Left forelimb (tissue), 1 donor: Measurements from ENCODE around the gene PPM1H.
"Not testable (repeated sequence)": the region's sequence is repeated elsewhere in the genome, so short reads cannot be mapped to it uniquely, and the experiment has no call there.

Experiments
- DNase-seq: peaks from one replicate; pipeline ENCODE4 v3.0.0-alpha.2; 2018; ENCODE audit warnings: low spot score

Gene PPM1H

GRCh38 chr12:62683776-62684569 lies 251.0 kb downstream of the PPM1H start:
- DNase-seq = peak; percentile 89

DNA sequence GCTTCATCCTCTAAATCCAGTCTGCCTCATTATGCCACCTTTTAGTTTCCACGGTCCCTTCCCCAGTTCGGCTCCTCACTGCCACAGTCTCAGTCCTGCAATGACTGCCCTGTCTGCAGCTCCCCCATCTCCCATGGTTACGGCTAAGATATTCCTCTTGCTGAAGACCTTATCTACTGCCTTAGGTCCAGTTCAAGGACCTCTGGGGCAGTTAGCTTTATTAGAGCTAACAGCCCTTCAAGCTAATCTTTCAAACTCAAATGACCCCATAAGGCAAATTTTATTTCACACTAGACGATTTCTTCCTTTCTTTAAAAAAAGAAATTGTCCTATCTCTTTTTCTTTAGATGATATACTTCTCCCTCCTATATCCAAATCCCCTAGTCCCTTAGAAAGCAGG lies 253.6 kb downstream of the PPM1H start:
- no peak for DNase-seq

- no peak for DNase-seq
Measured at GRCh38 chr12:62679608-62680007, 255.3 kb downstream of the PPM1H start.

DNA sequence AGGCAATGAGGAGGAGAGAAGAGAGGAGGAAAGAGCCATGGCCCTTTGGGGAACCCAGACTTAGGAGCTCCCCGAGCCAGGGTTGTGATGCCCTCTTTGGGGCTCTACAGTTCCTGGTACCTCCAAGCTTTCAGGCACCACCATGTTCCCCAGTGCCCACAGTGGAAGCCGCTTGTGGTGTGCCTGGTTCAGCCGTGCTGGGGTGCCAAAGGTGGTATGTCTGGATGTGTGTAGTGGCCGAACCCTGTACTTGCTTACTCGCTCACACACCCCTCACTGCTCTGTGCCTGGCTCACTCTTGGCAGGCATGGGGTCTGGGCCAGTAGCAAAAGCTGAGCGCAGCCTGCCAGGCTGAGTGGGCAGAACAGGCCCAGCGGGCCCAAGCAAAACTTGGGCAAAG lies 257.6 kb downstream of the PPM1H start:
- DNase-seq = no peak

DNA sequence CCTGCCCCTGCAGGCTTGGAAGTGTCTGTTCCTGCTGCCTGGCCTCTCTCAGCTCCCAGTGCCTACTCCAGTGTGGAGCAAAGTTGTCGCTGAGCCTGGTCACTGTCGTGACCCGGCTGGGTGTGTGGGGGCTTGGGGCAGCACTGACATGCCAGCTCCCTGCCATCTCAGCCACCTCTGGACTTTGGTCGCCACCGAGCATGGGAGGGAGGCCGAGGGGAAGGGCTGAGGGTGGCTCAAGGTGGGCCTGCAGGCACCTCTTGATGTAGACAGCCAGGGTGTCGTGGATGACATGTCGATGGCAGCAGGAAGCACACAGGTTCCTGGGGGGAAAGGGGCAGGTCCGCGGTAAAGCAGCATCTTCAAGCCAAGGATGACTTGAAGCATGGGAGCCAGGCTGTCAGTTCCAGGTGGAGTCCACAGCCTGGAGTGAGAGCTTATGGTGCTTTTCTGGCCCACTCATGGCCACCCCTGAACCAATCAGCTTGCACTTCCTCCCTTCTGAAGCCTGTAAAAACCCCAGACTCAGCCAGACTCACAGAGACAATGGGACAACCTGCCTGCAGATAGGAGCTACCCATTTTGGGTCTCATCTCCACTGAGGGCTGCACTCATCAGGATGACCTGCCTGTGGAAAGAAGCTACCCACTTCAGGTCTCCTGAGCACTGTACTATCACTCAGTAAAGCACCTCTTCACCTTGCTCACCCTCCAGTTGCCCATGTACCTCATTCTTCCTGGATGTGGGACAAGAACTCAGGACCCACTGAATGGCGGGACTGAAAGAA lies 258.2 kb downstream of the PPM1H start:
- DNase-seq = no peak

DNA sequence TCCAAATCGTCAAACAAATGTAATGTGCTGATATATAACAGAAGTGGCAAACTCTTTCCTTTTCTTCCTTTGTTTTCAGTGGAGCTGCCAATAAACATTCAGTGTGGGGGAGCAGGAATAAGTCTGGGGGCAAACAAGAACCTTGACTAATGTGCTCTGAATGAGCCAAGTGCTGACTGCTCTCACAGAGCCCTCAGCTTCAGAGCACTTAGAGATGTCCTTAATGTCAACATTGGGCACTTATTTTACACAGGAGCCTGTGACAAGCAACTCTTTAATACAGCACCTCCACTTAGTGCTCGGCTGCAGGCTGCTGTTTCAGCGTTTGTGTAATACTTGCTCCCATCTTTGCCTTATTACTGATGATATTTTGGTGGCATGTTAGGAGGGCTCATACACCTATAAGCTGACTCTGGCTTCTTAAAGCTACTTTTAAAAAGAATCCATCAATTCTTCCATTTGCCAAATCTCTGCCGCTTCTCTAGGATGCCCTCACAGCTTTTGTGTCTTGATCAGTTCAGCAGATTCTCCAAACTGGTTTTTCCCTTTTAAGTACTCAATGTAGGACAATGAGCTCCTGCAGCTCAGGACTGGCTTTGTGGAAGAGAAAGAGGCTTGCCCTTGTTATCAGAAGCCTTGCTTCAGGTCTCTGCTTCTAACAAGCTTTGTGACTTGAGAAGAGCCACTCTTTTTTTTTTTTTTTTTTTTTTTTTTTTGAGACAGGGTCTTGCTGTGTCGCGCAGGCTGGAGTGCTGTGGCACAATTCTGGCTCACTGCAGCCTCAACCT lies 261.7 kb downstream of the PPM1H start:
- no peak for DNase-seq

- no peak for DNase-seq
Measured at GRCh38 chr12:62670986-62671720, 263.8 kb downstream of the PPM1H start.

DNA sequence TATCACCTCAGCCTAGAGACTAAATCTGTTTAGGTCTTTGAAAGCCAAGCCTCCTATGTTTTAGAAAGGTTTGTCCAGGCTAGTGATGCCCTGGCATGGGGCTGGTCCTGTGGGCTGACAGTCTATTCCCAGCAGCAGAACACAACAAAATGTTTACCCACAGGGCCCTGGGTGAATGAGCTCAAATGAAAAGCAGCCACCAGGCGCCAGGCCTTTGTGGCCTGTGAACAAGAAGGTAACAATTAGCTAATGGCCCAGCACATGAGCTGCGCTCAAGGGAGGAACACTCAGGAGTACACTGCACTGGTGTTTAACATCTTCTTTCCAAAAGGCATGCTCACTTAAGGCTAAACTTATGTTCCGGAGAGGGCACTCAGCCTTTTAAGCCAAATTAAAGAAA lies 266.2 kb downstream of the PPM1H start:
- no peak for DNase-seq

GRCh38 chr12:62664951-62665350 lies 270.0 kb downstream of the PPM1H start:
- DNase-seq = not testable (repeated sequence)

GRCh38 chr12:62660756-62661155 lies 274.2 kb downstream of the PPM1H start:
- no peak for DNase-seq

- DNase-seq = no peak
Measured at GRCh38 chr12:62659453-62660295, 275.3 kb downstream of the PPM1H start.

GRCh38 chr12:62658910-62659309 lies 276.0 kb downstream of the PPM1H start:
- DNase-seq = no peak

- no peak for DNase-seq
Measured at GRCh38 chr12:62657363-62657632, 277.7 kb downstream of the PPM1H start.

GRCh38 chr12:62656591-62657362 lies 278.2 kb downstream of the PPM1H start:
- no peak for DNase-seq

- DNase-seq = no peak
Measured at GRCh38 chr12:62655666-62656151, 279.2 kb downstream of the PPM1H start.

GRCh38 chr12:62654326-62655241 lies 280.4 kb downstream of the PPM1H start:
- DNase-seq = no peak

- no peak for DNase-seq
Measured at GRCh38 chr12:62653740-62654139, 281.2 kb downstream of the PPM1H start.

DNA sequence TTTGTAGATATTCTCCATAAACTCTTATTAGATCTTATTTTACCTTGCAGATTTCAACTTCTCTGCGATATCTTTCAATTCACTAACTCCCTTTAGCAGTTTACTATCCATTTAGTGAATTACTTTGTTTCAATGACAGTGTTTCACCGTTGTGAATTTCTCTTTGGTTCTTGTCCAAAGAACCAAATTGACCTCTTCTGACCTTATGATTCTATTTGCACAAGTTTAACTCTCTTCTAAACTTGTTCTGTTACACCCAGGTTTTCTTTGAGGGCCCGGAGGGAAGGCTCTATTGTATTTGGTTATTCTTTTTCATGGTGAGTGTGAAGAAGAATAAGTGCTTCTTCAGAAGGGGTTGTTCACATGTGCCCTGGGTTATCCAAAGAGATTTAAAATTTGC lies 281.6 kb downstream of the PPM1H start:
- DNase-seq = no peak

GRCh38 chr12:62651138-62651537 lies 283.8 kb downstream of the PPM1H start:
- DNase-seq = no peak
